ENCODE results near the gene TNP2. TPM values are rescaled to one million over a fixed set of nuclear protein-coding genes. Genes with fewer than 3 reads are reported as not detected.

Gene TNP2
- total RNA-seq (ENCODE audit: low replicate concordance), result not detected in 2 replicates

DNA sequence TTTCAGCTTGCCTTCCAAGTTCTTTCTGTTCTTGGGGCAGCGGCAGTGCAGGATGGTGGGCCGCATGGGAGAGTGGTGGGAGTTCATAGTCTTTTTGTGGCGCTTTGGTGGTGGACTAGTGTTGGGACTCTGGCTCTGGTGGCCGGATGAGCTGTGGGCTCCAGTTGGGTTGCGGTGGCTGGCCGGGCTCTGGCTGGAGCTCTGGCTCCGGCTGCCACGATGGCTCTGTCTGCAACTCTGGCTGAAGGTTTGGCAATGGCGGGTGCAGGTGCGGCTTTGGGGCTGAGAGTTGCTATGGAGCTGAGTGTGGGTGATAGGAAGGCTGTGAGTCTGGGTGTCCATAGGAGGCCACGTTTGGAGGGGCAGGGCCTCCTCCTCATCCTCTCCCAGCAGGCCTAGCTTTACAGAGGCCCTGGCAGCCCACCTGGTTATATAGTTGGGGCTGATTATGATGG is at the start of gene TNP2:
Gene TNP2 (minus strand): TSS at position 405 of the 455 bp plus-strand sequence. CDS start 63 bp downstream, at position 342.

DNA sequence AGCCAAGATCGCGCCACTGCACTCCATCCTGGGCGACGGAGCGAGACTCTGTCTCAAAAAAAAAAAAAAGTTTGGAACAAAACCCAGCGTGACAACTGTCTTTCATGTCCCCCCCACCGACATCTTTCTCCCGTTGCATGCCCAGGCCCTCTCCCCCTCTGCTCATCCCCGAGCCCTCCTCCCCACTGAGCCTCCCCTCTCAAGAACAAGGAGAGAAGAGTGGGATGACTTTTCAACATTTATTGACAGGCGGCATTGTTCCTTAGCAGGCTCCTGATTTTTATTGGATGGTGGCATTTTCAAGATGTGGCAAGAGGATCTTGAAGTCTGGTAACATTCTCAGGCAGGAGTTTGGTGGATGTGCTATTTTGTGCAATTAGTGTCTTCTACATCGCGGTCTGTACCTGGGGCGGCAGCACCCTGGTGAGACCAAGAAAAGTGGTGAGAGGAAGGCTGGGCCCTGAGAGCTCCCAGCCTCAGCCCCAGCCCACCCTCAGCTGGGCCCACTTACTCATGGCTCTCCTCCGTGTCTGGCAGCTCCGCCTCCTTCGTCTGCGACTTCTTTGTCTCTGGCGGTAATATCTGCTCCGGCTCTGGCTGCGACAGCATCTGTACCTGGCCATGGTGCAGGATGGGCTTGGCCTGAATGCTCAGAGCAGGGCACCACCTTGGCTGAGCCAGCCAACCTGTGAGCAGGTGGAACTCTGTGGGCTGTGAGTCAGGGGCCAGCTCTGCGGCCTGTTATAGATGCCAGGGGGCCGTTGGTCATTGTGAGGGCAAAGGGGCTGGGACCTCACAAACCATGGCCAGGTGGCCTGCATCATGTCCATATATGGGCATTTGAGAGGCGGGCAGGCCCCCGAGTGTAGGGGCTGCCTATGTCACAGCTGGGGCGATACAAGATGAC is 11.7 kb upstream of the TNP2 start, which contains the start of gene PRM1:
Gene PRM1 (minus strand): TSS at position 715 of the 907 bp plus-strand sequence. CDS start 92 bp downstream, at position 623.

DNA sequence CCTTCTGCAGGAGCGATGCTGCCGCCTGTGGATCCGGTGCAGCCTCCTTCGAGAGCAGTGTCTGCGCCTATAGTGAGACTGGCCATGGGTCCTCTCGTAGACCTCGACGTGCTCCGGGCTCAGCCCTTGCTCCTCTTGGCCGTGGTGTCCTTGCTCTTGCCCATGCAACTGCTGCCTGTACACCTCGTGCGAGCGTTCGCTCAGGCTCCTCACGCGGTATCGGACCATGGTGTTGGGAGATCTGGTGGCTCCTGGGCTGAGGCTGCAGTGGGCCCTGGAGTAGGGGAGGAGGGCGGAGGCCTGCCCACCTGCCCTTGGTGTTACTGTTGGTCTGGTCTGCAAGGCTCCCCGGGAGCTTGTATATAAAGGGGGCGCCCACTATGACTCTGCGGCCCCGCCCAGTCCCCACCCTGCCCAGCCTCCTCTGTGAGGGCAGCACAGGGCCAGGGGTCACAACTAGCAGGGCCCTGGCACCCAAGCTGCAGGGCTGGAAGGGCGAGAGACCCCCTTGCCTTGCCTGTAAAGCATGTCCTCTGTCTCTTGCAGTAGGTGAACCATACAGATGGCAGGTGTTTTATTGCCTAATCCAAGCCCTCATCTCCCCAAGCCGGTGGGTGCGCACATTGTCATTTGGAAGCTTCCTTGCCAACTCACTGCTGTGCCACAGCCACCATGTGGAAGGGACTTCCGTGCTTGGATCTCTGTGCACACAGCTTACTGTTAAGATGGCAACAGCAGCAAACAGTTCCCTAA is 7.2 kb upstream of the TNP2 start, which contains the start of gene PRM2:
Gene PRM2 (minus strand): TSS at position 338 of the 753 bp plus-strand sequence. CDS start 110 bp downstream, at position 228.

DNA sequence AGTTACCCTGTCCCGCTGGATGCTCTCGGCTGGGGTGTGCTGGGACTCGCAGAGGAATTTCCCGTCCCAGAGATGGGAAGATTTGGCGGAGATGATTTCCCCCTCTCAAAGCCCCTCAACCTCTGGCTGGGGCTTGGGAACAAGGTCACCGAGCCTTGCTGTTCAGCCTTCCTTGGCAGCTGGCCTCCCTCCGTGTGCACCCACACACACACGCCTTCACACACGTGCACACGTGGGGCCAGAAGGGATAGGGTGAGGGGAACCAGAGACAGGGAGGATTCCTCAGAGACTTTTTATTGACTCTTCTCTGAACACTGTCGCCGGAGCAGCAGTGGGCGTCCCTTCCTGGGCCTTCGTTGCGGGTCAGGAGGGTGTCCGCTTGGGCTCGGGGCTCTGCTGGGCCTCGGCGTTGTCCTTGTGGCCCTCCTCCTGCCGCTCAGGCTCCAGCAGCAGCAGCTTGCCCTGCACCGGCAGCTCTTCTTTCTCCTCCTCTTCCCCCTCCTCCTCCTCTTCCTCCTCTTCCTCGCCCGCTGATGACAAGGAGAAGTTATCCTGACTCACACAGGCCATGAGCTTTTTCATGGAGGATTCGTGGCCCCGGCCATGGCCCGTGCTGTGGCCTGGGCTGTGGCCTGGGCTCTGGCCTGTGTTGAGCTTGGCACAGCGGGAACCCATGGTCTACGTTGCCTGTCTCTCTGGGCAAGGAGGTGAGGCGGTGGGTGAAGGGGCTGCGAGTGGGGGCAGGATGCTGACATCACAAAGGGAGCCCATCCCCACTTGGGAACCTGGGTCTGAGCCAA is 4.0 kb upstream of the TNP2 start, which contains the start of gene PRM3:
Gene PRM3 (minus strand): TSS at position 709 of the 800 bp plus-strand sequence. CDS start 34 bp downstream, at position 675.

DNA sequence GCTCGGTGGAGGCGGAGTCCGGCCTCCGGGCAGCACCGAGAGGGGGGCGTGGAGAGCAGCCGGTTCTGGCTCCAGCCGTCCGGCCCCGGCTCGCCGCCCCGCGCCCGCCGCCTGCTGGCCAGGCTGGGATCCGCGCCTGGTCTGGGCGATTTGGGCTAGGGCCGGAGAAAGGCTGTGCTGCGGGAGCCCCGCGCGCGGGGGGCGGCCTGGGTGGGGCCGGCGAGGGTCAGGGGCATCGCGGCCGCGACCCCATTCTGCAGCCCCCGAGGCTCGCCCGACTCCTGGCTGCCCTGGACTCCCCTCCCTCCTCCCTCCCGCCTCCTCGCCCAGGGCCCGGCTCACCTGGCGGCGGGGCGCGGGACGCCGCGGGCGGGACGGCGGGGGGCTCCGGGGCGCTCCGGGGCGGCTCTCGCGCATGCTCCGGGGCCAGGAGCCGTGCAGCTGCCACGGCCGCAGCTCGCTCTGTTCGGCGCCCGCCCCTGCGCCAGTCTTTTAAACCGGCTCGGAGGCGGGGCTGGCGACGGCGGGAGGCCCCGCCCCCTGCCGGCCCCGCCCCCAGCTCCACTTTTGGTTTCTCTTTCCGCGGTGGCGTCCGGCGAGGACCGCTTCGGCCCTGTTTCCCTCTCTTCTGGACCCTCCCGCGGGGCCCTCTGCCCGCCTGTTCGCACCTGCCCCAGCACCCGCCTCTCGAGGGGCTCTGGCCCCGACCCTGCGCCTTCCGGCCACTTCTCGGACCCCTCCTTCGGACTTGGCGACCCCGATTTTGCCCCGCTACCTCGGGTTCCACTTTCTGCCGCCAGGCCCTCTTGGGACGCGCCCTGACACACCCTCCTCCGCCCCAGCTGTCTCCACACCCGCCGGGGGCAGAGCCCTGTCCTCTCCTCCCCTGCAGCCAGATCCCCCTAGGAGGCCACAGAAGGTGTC is 13.1 kb downstream of the TNP2 start, which contains the start of gene SOCS1:
Gene SOCS1 (minus strand): TSS at position 468 of the 924 bp plus-strand sequence. CDS start 726 bp downstream, outside the sequence.

Other genes with a start within 250 kb of the TNP2 start
- 0.70 and 1.1 TPM in 2 replicates for gene SOCS1, start 13.1 kb downstream of the TNP2 start, total RNA-seq (ENCODE audit: low replicate concordance)
- not detected in 2 replicates for gene PRM3, start 4.3 kb upstream of the TNP2 start, total RNA-seq (ENCODE audit: low replicate concordance)
- gene PRM2, start 7.2 kb upstream of the TNP2 start, total RNA-seq (ENCODE audit: low replicate concordance), result not detected in 2 replicates
- not detected in 2 replicates for gene PRM1, start 12.0 kb upstream of the TNP2 start, total RNA-seq (ENCODE audit: low replicate concordance)
- gene RMI2, start 76.1 kb upstream of the TNP2 start, total RNA-seq (ENCODE audit: low replicate concordance), result 0.94 and 2.6 TPM in 2 replicates